ENCODE measurements around the gene SBNO1.

GRCh38 chr12:123337070-123337469 lies 27.6 kb downstream of the SBNO1 start:
- TF ChIP-seq CTCF (IDR thresholded peaks at IDR 0.05) (no peak), EZH2 (IDR thresholded peaks at IDR 0.05; ENCODE audit: borderline replicate concordance, insufficient read depth, low read depth, low read length, poor library complexity, severe bottlenecking) (no peak)
